Left lung (tissue), 10 donors: Measurements from ENCODE around the gene ZNF789. TPM values are rescaled to one million over a fixed set of nuclear protein-coding genes. Genes with fewer than 3 reads are reported as not detected.

Experiments
- ATAC-seq: fragments of 200-7000 bp; cut with Tn5 transposase; one replicate; pipeline ENCODE4 v1.9.1; 2020; ENCODE audit warnings: moderate library complexity
- DNase-seq, 4 donors: peaks; one replicate each; pipeline ENCODE4 v3.0.0-alpha.2; 2013 to 2020
- H3K27ac ChIP-seq, 2 donors: fragments of 200-600 bp; sonication (generic) in 1 of 2; one replicate each; pipeline versions ENCODE4 v1.5.0 to v1.8.0; 2020 to 2021
- H3K27me3 ChIP-seq, 2 donors: fragments of 200-600 bp; sonication (generic) in 1 of 2; one replicate each; pipeline versions ENCODE4 v1.5.0 to v1.8.0; 2020 to 2021
- H3K36me3 ChIP-seq, 2 donors: fragments of 200-600 bp; sonication (generic) in 1 of 2; one replicate each; pipeline versions ENCODE4 v1.5.0 to v1.8.0; 2020 to 2021
- H3K4me1 ChIP-seq, 2 donors: fragments of 200-600 bp; one replicate each; pipeline ENCODE4 v1.8.0; 2021
- H3K4me3 ChIP-seq, 2 donors: fragments of 200-600 bp; sonication (generic) in 1 of 2; one replicate each; pipeline versions ENCODE4 v1.5.0 to v1.8.0; 2020 to 2021; ENCODE audit warnings: mild to moderate bottlenecking in 1 of 2
- H3K9me3 ChIP-seq, 2 donors: fragments of 200-600 bp; sonication (generic) in 1 of 2; one replicate each; pipeline versions ENCODE4 v1.5.0 to v1.8.0; 2020 to 2021
- intact Hi-C, 2 donors: fragments of 100-400 bp; cut with DNase I; formaldehyde crosslinking; loops; one replicate each; pipeline versions ENCODE4 v1.11.2 to v1.14.2; 2022
- polyA plus RNA-seq, 6 donors: library from polyadenylated mRNA; unstranded; fragments of 120-200 nt; gene quantifications; one replicate each; pipeline ENCODE4 v1.2.1, GENCODE V29; 2013; ENCODE audit not compliant: insufficient read length in 6 of 6
- total RNA-seq, 2 donors: library from RNA; stranded (reverse); fragmentation: NEBNext Ultra II Directional; extraction: Animal tissue kit (Norgen Biotek cat#: 25700); gene quantifications; one replicate each; pipeline ENCODE4 v1.2.1, GENCODE V29; 2021
- TF ChIP-seq, protein P1 (sequence below), 2 donors: fragments of 200-600 bp; sonication (generic) in 1 of 2; IDR thresholded peaks; one replicate each; pipeline versions ENCODE4 v1.5.0 to v1.8.0; 2021; ENCODE audit warnings: antibody characterized with exemption in 2 of 2
- donor health status: DM: no; HTN: yes; CAD: no.
- donor health status: DM: no; HTN: no; CAD: no.

ZNF789 gene
- total and polyA plus RNA-seq, 8 donors: 8.5 to 59.5 (median 52.4) TPM

DNA sequence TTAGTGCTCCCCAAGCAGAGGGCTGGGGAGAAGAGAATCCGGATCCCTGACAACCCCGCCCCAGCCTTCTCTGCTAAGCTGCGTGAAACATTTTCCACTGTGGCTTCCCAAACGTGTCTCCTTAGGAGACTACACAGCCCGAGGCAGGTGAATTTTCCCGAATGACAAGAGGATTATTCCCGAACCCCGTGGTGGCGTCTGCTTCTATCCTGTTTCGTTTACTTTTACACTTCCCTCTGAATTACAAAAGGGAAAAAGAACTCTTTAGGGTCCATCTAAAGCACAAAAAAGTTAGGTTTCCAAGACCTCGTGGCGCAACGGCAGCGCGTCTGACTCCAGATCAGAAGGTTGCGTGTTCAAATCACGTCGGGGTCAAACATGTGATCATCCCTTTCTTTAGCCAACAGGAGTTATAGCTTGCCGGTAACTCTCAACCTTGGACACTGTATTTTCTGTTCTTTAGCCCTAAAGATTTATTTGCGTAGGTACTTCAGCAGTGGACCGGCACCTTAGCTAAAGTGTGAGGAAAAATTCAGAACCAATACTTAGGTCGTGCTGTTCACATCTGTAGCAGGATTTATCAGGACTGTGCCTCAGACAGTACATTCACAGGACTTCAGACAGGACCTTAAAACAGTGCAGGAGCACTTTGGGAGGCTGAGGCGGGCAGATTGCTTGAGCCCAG is 3.2 kb upstream of the ZNF789 start:
- Histone ChIP-seq H3K27me3 (no peaks in the 10 kb centered on the region), H3K4me3 (no peak overlapping the region), H3K4me1 (peaks cover 16 to 39% of the 10 kb centered on the region in 2 donors), H3K27ac (no peak overlapping the region), H3K9me3 (no peaks in the 10 kb centered on the region), H3K36me3 (no peaks in the 10 kb centered on the region)
- ATAC-seq (no peak), DNase-seq (peak in 1 of 4 donors; percentile 20)
- TF ChIP-seq, protein P1, sequence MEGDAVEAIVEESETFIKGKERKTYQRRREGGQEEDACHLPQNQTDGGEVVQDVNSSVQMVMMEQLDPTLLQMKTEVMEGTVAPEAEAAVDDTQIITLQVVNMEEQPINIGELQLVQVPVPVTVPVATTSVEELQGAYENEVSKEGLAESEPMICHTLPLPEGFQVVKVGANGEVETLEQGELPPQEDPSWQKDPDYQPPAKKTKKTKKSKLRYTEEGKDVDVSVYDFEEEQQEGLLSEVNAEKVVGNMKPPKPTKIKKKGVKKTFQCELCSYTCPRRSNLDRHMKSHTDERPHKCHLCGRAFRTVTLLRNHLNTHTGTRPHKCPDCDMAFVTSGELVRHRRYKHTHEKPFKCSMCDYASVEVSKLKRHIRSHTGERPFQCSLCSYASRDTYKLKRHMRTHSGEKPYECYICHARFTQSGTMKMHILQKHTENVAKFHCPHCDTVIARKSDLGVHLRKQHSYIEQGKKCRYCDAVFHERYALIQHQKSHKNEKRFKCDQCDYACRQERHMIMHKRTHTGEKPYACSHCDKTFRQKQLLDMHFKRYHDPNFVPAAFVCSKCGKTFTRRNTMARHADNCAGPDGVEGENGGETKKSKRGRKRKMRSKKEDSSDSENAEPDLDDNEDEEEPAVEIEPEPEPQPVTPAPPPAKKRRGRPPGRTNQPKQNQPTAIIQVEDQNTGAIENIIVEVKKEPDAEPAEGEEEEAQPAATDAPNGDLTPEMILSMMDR (IDR thresholded peaks at IDR 0.05): no peak
- intact Hi-C loops: no loop called here

DNA sequence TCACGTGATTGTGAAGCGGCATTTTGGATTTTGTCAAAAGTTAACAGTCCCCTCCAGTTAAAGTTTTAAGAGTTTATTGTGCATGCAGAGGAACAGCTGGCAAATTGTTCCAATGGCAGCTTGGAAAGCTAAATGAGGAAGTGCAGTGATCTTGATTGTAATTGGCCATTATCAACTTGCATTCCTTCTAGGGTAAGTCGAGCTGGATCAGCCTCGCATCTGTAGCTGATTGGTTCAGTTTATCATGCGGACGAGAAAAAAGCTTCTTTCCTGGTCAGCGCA is 566 bp downstream of the ZNF789 start:
- Histone ChIP-seq H3K36me3 (peaks cover 0 to 6% of the 10 kb centered on the region in 2 donors), H3K4me1 (peaks cover 7 to 21% of the 10 kb centered on the region in 2 donors), H3K9me3 (no peaks in the 10 kb centered on the region), H3K27me3 (no peaks in the 10 kb centered on the region), H3K27ac (peak overlapping the region; percentile 59 to 91), H3K4me3 (peak overlapping the region; percentile 83 to 93)
- peak in 2 of 4 donors; percentile 22 to 38 for DNase-seq
- peak; percentile 49 for ATAC-seq
- TF ChIP-seq, protein P1 (IDR thresholded peaks at IDR 0.05): no peak
- intact Hi-C loops: no loop called here

DNA sequence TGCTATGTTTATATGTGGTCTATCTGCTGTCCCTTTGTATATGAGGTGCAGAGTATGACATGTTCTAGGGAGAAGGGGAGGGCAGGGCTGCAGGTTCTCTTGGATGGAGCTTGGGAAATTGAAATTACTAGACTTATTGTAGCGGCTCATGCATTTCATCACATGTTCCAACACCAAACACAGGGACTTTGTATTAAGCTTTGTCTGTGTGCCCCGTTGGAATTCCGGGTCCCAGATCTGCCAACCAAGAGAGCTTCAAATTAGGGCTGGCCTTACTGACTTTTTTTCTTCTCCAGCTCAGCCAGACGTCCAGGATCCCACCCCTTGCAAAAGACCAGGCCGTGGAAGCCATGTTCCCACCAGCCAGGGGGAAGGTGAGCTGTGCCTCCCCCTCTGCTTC is 3.4 kb downstream of the ZNF789 start:
- DNase-seq (no peak), ATAC-seq (no peak)
- no peaks in the 10 kb centered on the region for H3K9me3 ChIP-seq
- peaks cover 0 to 28% of the 10 kb centered on the region in 2 donors for H3K36me3 ChIP-seq
- TF ChIP-seq, protein P1 (IDR thresholded peaks at IDR 0.05): no peak
- intact Hi-C loops: no loop called here
- H3K4me1 ChIP-seq: peaks cover 7 to 24% of the 10 kb centered on the region in 2 donors
- no peak overlapping the region for H3K4me3 ChIP-seq
- H3K27ac ChIP-seq: no peak overlapping the region
- H3K27me3 ChIP-seq: no peaks in the 10 kb centered on the region

DNA sequence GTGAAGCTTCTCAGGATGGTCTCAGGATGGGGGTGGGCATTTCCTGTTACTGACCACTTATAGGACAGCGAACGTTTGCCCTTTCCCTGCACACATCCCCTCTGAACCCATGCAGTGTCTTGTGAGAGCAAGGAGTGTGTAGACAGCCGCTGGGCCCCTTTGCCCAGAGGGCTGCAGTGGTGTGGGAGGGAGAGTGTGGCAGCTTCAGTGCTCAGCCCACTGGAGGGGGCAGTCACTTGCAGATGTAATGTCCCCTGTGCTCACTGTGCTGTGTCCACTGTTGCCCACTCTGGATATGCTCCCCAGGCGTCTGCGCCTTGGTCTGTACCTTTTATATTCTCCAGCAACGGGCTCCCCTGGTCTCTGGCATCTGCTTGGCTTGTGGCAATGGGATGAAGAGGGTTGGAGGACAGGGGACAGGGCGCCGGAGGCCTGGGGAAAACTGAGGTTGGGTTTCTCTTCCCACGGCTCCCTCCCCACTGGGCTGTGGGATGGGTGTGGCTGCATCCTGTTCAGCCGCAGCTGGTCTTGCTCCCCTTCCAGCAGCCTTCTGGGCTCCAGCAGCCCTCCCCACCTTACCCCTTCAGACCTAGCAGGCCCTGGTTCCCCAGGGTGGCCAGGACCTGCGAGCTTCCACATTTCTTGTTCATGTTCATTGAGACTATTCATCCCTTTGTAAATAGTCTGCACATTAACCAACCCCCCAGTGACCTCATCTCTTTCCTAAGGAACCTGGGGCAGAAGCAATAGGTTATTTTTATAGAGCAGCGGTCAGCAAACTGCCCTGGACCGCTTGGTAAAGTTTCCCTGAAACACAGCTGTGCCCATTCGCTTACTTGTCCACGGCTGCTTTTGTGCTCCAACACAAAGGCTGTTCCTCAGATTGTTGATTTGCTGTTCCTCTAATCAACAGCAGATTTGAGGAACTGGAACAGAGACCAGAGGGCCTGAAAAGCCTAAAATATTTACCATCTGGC is 6.1 kb downstream of the ZNF789 start:
- intact Hi-C loops: no loop called here
- peaks cover 2 to 13% of the 10 kb centered on the region in 2 donors for H3K4me1 ChIP-seq
- no peaks in the 10 kb centered on the region for H3K27me3 ChIP-seq
- TF ChIP-seq, protein P1 (IDR thresholded peaks at IDR 0.05): no peak
- no peak for ATAC-seq
- no peaks in the 10 kb centered on the region for H3K9me3 ChIP-seq
- peaks cover 0 to 44% of the 10 kb centered on the region in 2 donors for H3K36me3 ChIP-seq
- peak overlapping the region in 1 of 2 donors; percentile 10 for H3K27ac ChIP-seq
- no peak overlapping the region for H3K4me3 ChIP-seq
- no peak for DNase-seq

DNA sequence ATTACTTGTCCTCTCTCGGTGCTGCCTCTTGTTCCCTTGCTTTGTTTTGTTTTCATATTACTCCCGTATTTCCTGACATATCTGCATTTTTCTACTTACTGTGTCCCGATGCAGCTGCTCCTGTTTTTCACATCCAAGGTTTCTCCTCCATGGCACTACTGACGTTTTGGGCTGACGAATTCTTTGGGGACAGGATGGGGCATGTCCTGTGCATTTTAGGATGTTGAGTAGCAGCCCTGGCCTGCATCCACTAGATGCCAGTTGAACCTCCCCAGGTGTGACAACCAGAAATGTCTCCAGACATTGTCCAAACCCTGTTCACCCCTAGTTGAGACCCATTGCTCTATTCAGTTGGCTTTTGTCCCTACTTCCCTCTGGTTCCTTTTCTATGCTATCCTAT is 12.4 kb downstream of the ZNF789 start:
- TF ChIP-seq, protein P1 (IDR thresholded peaks at IDR 0.05): no peak
- H3K4me1 ChIP-seq: no peaks in the 10 kb centered on the region
- no peak overlapping the region for H3K4me3 ChIP-seq
- no peak overlapping the region for H3K27ac ChIP-seq
- H3K36me3 ChIP-seq: peaks cover 0 to 58% of the 10 kb centered on the region in 2 donors
- DNase-seq (no peak), ATAC-seq (no peak)
- no peaks in the 10 kb centered on the region for H3K9me3 ChIP-seq
- H3K27me3 ChIP-seq: no peaks in the 10 kb centered on the region
- intact Hi-C loops: no loop called here
